Bone marrow (tissue), 2 donors: ENCODE data around the gene GAS7.
A peak's percentile ranks its signal among the peaks of the same experiment; 100 is the strongest.

Experiments
- DNase-seq, 2 donors: peaks; one replicate each; lab custom pipeline; 2025; lab: John Stamatoyannopoulos, UW

GAS7 gene

GRCh38 chr17:10048629-10049350 is 149.6 kb downstream of the GAS7 start:
- DNase-seq: no peak

- DNase-seq: peak in 1 of 2 donors; percentile 3
Observed at GRCh38 chr17:10046786-10047785, 151.3 kb downstream of the GAS7 start.

DNA sequence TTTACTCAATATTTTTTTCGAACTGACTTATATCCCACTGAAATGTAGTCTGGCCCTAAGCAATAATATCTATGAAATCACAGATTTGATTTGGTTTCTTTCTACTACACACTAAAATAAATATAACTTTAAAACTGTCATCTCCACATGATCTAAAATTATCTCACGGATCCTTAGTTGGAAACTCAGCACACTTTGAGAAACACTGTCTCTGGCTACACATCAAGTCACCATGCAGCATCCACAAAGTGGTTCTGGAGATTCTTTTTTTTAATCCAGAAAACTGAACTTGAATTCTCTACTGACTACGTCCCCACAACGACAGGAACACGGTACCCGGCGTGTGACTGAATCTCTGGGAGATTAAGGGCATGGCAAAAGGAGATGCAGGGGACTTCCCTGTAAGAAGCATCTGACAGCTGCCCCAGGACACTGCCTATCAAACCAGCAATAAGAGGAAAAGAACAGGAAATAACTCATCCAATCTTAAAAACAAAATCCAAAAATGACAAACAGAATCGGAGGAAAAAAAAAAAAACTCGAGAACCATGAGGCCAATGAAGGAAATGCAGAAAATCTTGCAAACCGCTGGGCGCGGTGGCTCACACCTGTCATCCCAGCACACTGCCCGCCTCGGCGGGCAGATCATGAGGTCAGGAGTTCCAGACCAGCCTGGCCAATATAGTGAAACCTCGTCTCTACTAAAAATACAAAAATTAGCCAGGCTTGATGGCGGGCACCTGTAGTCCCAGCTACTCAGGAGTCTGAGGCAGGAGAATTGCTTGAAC is 152.3 kb downstream of the GAS7 start:
- no peak for DNase-seq

DNA sequence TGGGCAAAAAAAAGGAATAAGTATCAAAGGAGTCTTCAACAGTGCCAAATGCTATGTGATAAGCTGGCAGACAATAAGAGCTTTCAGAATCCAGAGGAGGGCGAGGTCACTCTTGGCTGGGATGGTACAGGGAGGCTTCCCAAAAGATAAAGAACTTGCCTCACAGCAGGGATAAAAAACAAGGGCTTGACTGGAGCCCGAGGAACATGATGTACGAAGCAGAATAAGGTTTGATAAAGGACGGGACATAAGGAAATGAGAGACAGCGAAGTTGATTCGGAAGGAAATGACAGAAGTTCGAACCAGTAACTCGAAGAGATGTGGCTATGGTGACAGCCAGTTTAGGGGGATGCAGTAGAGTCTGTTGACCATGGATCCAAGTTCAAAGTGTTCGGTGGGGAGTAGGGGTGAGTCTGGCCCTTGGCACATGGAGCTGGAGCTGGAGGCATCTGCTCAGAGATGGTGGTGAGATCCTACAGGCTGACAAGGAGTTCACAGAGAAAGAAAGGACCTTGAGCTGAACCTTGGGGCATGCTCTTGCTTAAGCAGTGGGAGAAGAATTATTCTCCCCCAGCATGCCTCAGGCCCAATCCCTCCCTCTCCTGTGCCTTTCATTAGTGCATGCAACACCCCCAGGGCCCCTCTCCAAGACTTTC is 155.7 kb downstream of the GAS7 start:
- DNase-seq: no peak

- DNase-seq: peak in 1 of 2 donors; percentile 30
Observed at GRCh38 chr17:10041916-10042588, 156.4 kb downstream of the GAS7 start.

DNA sequence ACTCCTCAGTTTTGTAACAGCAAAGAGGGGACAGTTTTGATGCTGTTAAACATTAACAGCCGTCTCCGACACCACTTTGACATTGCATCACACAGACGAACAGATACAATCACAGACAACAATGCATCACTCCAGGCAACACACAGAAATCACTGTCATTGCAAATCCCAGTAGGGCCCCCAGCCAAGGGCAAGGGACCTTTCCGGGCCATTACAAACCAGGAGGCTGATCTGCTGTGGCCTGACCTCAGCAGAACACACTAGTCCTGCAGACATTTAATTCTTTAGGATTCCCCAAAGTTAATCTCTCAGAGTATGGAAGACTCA is 157.2 kb downstream of the GAS7 start:
- no peak for DNase-seq

GRCh38 chr17:10036511-10037061 is 161.8 kb downstream of the GAS7 start:
- no peak for DNase-seq

DNA sequence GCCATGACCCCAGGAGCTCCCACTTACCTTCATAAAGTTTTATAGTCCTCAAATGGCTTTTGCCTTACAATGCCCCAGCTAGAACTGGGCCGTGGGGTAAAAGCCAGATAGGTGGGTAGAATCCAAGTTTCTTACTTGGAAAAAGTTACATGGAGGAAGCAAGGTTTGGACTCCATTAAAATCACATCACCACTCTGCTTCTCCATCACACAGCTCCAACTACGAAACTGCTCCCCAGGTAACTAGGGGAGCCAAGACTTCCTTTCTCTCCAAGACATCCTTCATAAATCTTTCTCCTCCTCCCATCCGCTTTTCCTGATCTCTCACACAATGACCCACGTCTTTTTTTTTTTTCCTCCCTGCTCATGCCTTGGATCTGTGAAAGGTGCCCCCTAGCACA is 162.5 kb downstream of the GAS7 start:
- DNase-seq: no peak

GRCh38 chr17:10034719-10035475 is 163.5 kb downstream of the GAS7 start:
- no peak for DNase-seq

DNA sequence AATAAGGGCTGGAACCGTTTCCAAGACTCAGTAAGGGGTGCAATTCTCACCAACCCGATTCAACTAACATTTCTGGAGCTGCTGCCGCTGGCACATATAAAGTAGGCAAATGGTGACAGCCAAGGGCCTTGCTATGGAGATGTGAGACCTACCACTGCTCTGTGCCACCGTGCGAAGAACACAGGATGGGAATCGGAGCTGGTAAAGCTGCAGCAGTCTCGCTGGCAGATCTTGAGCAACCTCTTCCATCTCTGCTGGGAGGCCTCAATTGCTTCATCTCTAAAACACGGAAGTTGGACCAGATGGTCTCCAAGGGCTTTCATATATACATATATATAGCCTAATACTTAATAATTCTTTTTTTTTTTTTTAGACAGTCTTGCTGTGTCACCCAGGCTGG is 164.4 kb downstream of the GAS7 start:
- peak; percentile 20 to 36 for DNase-seq

GRCh38 chr17:10033449-10033848 is 165.0 kb downstream of the GAS7 start:
- no peak for DNase-seq

GRCh38 chr17:10032118-10032852 is 166.1 kb downstream of the GAS7 start:
- no peak for DNase-seq

GRCh38 chr17:10031606-10032005 is 166.8 kb downstream of the GAS7 start:
- no peak for DNase-seq

DNA sequence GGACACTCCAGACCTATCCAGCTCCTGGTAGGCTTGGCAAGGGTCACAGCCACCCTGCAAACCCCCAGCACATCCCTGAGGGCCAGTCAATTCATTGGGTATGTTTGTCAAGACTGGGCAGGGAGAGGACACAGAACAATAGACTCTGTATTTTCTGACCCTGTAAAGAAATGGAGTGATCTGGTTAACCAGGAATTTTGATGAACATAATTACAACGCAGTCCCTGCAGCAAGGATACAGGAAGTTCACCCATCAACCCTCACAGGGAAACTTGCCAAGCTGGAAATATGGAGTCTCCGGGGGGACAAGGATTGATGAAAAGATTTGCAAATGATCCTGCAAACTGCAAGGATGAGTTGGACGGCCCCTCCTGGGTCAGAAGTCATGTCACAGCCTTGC is 167.3 kb downstream of the GAS7 start:
- DNase-seq: no peak

- no peak for DNase-seq
Observed at GRCh38 chr17:10029129-10029528, 169.3 kb downstream of the GAS7 start.

GRCh38 chr17:10025976-10026901 is 172.2 kb downstream of the GAS7 start:
- no peak for DNase-seq

DNA sequence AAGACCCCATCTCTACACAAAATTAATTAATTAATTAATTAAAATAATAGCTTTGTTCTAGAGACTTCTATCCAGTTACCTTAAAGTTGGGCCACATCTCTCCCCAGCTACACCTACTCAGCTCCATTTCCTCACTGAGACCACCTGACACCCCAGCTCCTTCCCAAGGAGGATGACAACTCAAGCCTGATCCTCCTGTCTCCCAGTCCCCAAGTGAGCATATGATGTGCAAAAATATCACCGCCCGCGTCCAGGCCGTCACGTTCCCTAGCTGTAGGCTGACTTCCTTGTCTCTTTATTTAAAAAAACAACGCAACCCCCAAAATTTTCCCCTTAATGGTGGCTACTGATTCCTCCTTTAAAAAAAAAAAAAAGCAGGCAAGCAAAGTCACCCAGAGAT is 173.2 kb downstream of the GAS7 start:
- DNase-seq: no peak

GRCh38 chr17:10022416-10022815 is 176.0 kb downstream of the GAS7 start:
- no peak for DNase-seq
